Measurements from ENCODE around the gene CHCT1.
"Not testable (repeated sequence)": the region's sequence is repeated elsewhere in the genome, so short reads cannot be mapped to it uniquely, and the experiment has no call there.

CHCT1 gene

GRCh38 chr17:60422162-60422665, at the start of gene CHCT1:
Gene CHCT1, plus strand, starts transcription at chr17:60422489. Its CDS starts 104 bp downstream, at chr17:60422593.
- DNase-seq: no peak

GRCh38 chr17:60372790-60373483, 49.4 kb upstream of the CHCT1 start:
- DNase-seq: no peak

GRCh38 chr17:60378187-60378586, 44.1 kb upstream of the CHCT1 start:
- not testable (repeated sequence) for DNase-seq

GRCh38 chr17:60379461-60379860, 42.8 kb upstream of the CHCT1 start:
- DNase-seq: not testable (repeated sequence)

- DNase-seq: no peak
Observed at GRCh38 chr17:60381958-60382357, 40.3 kb upstream of the CHCT1 start.

GRCh38 chr17:60383379-60383778, 38.9 kb upstream of the CHCT1 start:
- no peak for DNase-seq

- DNase-seq: not testable (repeated sequence)
Observed at GRCh38 chr17:60384921-60385320, 37.4 kb upstream of the CHCT1 start.

GRCh38 chr17:60386147-60387058, 35.9 kb upstream of the CHCT1 start:
- DNase-seq: no peak

GRCh38 chr17:60387666-60388065, 34.6 kb upstream of the CHCT1 start:
- no peak for DNase-seq

GRCh38 chr17:60388742-60389141, 33.5 kb upstream of the CHCT1 start:
- no peak for DNase-seq

- no peak for DNase-seq
Observed at GRCh38 chr17:60390186-60390585, 32.1 kb upstream of the CHCT1 start.

GRCh38 chr17:60390925-60391470, 31.3 kb upstream of the CHCT1 start:
- DNase-seq: peak; percentile 7

GRCh38 chr17:60391471-60392041, 30.7 kb upstream of the CHCT1 start:
- DNase-seq: no peak

GRCh38 chr17:60392042-60392844, 30.0 kb upstream of the CHCT1 start, which contains the start of gene USP32:
Gene USP32, minus strand, starts transcription at chr17:60392133. Its CDS starts 194 bp downstream, at chr17:60391939.
- DNase-seq: peak; percentile 98

GRCh38 chr17:60392845-60393702, 29.2 kb upstream of the CHCT1 start:
- peak; percentile 2 for DNase-seq

GRCh38 chr17:60393840-60394723, 28.2 kb upstream of the CHCT1 start:
- DNase-seq: no peak

GRCh38 chr17:60395508-60396065, 26.7 kb upstream of the CHCT1 start:
- no peak for DNase-seq

- no peak for DNase-seq
Observed at GRCh38 chr17:60396412-60396811, 25.9 kb upstream of the CHCT1 start.

- DNase-seq: no peak
Observed at GRCh38 chr17:60398227-60398959, 23.9 kb upstream of the CHCT1 start.
